H1 (cell line): ENCODE measurements around the gene EHBP1.

Experiments
- CBX8 ChIP-seq: fragments of 300-800, 300-1000 bp; sonication (generic); IDR thresholded peaks from 2 replicates; pipeline ENCODE4 v1.7.1; 2016; ENCODE audit warnings: low read depth, low read length, borderline replicate concordance
- CTCF ChIP-seq, 3 experiments: IDR thresholded peaks; 1 replicate in 2 of 3; 2 replicates in 1 of 3; pipeline versions ENCODE4 v1.5.1 to v1.6.1; 2011; ENCODE audit warnings: low read length in 3 of 3, mild to moderate bottlenecking in 3 of 3, inconsistent platforms in 2 of 3, low read depth in 1 of 3, moderate library complexity in 1 of 3; ENCODE audit not compliant: insufficient read depth in 1 of 3; ENCODE audit errors: control extremely low read depth in 1 of 3
- E2F6 ChIP-seq: IDR thresholded peaks from 2 replicates; pipeline ENCODE4 v1.6.1; 2012; ENCODE audit warnings: inconsistent platforms
- EP300 ChIP-seq, 2 experiments: IDR thresholded peaks; 1 replicate in 1 of 2; 2 replicates in 1 of 2; pipeline ENCODE4 v1.6.1; 2011 to 2012; ENCODE audit warnings: low read depth in 2 of 2, low read length in 2 of 2, mild to moderate bottlenecking in 2 of 2, borderline replicate concordance in 1 of 2, inconsistent platforms in 1 of 2, moderate library complexity in 1 of 2
- POLR2A ChIP-seq, 2 experiments: IDR thresholded peaks; 1 replicate in 1 of 2; 2 replicates in 1 of 2; pipeline ENCODE4 v1.6.1; 2011; ENCODE audit warnings: low read depth in 2 of 2, low read length in 2 of 2, mild to moderate bottlenecking in 2 of 2; ENCODE audit errors: control extremely low read depth in 1 of 2
- RFX5 ChIP-seq: IDR thresholded peaks from 2 replicates; pipeline ENCODE4 v1.6.1; 2011; ENCODE audit warnings: low read depth, low read length, improper control_type of control experiment, borderline replicate concordance
- TAF1 ChIP-seq: IDR thresholded peaks from 2 replicates; pipeline ENCODE4 v1.6.1; 2011; ENCODE audit warnings: mild to moderate bottlenecking, low read depth, low read length

- TF ChIP-seq TAF1, result no peak
- no peak for TF ChIP-seq POLR2A (IDR thresholded peaks at IDR 0.05; ENCODE audit: control extremely low read depth in 1 of 2, low read depth in 2 of 2, low read length in 2 of 2)
- TF ChIP-seq CBX8, result no peak
- TF ChIP-seq CTCF (IDR thresholded peaks at IDR 0.05; ENCODE audit: control extremely low read depth in 1 of 3, insufficient read depth in 1 of 3, low read depth in 1 of 3, low read length in 3 of 3), result no peak
- no peak for TF ChIP-seq E2F6
- no peak for TF ChIP-seq RFX5
- TF ChIP-seq EP300 (IDR thresholded peaks at IDR 0.05; ENCODE audit: borderline replicate concordance in 1 of 2, low read depth in 2 of 2, low read length in 2 of 2), result no peak
Measured at GRCh38 chr2:63052411-63053080, 347.0 kb downstream of the EHBP1 start.
